H9 (cell line): ENCODE results near the gene GIPC3. TPM values are rescaled to one million over a fixed set of nuclear protein-coding genes. Genes with fewer than 3 reads are reported as not detected.

Experiments
- DNase-seq: peaks from one replicate; pipeline ENCODE4 v3.0.0-alpha.2; 2017
- H2AFZ ChIP-seq: one replicate; pipeline ENCODE4 v1.6.1; 2013; ENCODE audit warnings: mild to moderate bottlenecking, low read length, control low read depth, moderate library complexity
- H2AK5ac ChIP-seq: 2 replicates; pipeline ENCODE4 v1.6.1; 2013; ENCODE audit warnings: low read length, control low read depth, mixed read lengths; ENCODE audit not compliant: insufficient read length
- H2BK120ac ChIP-seq: one replicate; pipeline ENCODE4 v1.6.1; 2013; ENCODE audit warnings: low read depth, mild to moderate bottlenecking, low read length, control low read depth, inconsistent platforms; ENCODE audit not compliant: poor library complexity, severe bottlenecking
- H2BK12ac ChIP-seq: 2 replicates; pipeline ENCODE4 v1.6.1; 2013; ENCODE audit warnings: low read length, control low read depth, mixed read lengths, low read depth; ENCODE audit not compliant: insufficient read length
- H2BK15ac ChIP-seq: 2 replicates; pipeline ENCODE4 v1.6.1; 2013; ENCODE audit warnings: low read depth, low read length, control low read depth
- H2BK20ac ChIP-seq: one replicate; pipeline ENCODE4 v1.6.1; 2013; ENCODE audit warnings: low read depth, mild to moderate bottlenecking, low read length, control low read depth, inconsistent platforms; ENCODE audit not compliant: poor library complexity, severe bottlenecking
- H2BK5ac ChIP-seq: 2 replicates; pipeline ENCODE4 v1.6.1; 2013; ENCODE audit warnings: low read length, control low read depth, mixed read lengths; ENCODE audit not compliant: insufficient read length
- H3K14ac ChIP-seq: 2 replicates; pipeline ENCODE4 v1.6.1; 2013; ENCODE audit warnings: low read length, control low read depth; ENCODE audit not compliant: insufficient read depth
- H3K18ac ChIP-seq: 2 replicates; pipeline ENCODE4 v1.6.1; 2013; ENCODE audit warnings: low read depth, mild to moderate bottlenecking, mixed read lengths, low read length, control low read depth; ENCODE audit not compliant: insufficient read length
- H3K23ac ChIP-seq: 2 replicates; pipeline ENCODE4 v1.6.1; 2013; ENCODE audit warnings: low read length, control low read depth, mixed read lengths, low read depth; ENCODE audit not compliant: insufficient read length
- H3K23me2 ChIP-seq: 2 replicates; pipeline ENCODE4 v1.6.1; 2013; ENCODE audit warnings: low read depth, mild to moderate bottlenecking, mixed read lengths, low read length, control low read depth; ENCODE audit not compliant: insufficient read length, poor library complexity, severe bottlenecking
- H3K27ac ChIP-seq: 2 replicates; pipeline ENCODE4 v1.5.1; 2013; ENCODE audit warnings: low read length, control low read depth, mixed read lengths, low read depth; ENCODE audit not compliant: insufficient read length
- H3K27me3 ChIP-seq: 2 replicates; pipeline ENCODE4 v1.6.1; 2013; ENCODE audit warnings: low read length, control low read depth, inconsistent platforms; ENCODE audit not compliant: insufficient read depth
- H3K4ac ChIP-seq: 2 replicates; pipeline ENCODE4 v1.6.1; 2013; ENCODE audit warnings: low read depth, mild to moderate bottlenecking, control low read depth, inconsistent platforms, low read length, moderate library complexity
- H3K4me1 ChIP-seq: 2 replicates; pipeline ENCODE4 v1.6.1; 2013; ENCODE audit warnings: low read length, control low read depth, inconsistent platforms; ENCODE audit not compliant: insufficient read depth
- H3K4me2 ChIP-seq: 2 replicates; pipeline ENCODE4 v1.6.1; 2013; ENCODE audit warnings: low read length, control low read depth, mixed read lengths; ENCODE audit not compliant: insufficient read length, insufficient read depth
- H3K56ac ChIP-seq: 2 replicates; pipeline ENCODE4 v1.6.1; 2013; ENCODE audit warnings: low read depth, mild to moderate bottlenecking, mixed read lengths, low read length, control low read depth; ENCODE audit not compliant: insufficient read length
- H3K79me1 ChIP-seq: 2 replicates; pipeline ENCODE4 v1.6.1; 2013; ENCODE audit warnings: low read depth, mild to moderate bottlenecking, moderate library complexity, low read length, control low read depth, inconsistent platforms; ENCODE audit not compliant: insufficient read depth, poor library complexity, severe bottlenecking
- H3K79me2 ChIP-seq: 2 replicates; pipeline ENCODE4 v1.6.1; 2013; ENCODE audit warnings: low read length, control low read depth, inconsistent platforms; ENCODE audit not compliant: insufficient read depth
- H3K9ac ChIP-seq: 2 replicates; pipeline ENCODE4 v1.6.1; 2013; ENCODE audit warnings: low read length, control low read depth, mixed read lengths; ENCODE audit not compliant: insufficient read length; ENCODE audit errors: extremely low read depth
- H3K9me3 ChIP-seq: one replicate; pipeline ENCODE4 v1.6.1; 2013; ENCODE audit warnings: low read depth, low read length, inconsistent platforms; ENCODE audit not compliant: control insufficient read depth
- H3T11ph ChIP-seq: one replicate; pipeline ENCODE4 v1.6.1; 2013; ENCODE audit warnings: mild to moderate bottlenecking, low read length, control low read depth, inconsistent platforms
- H4K20me1 ChIP-seq: one replicate; pipeline ENCODE4 v1.6.1; 2013; ENCODE audit not compliant: control insufficient read depth, insufficient read length, insufficient read depth
- H4K5ac ChIP-seq: 2 replicates; pipeline ENCODE4 v1.6.1; 2013; ENCODE audit warnings: low read depth, mild to moderate bottlenecking, mixed read lengths, low read length, control low read depth; ENCODE audit not compliant: insufficient read length
- H4K8ac ChIP-seq: replicated peaks from 2 replicates; pipeline ENCODE4 v1.6.1; 2013; ENCODE audit warnings: low read length, control low read depth, mixed read lengths, low read depth; ENCODE audit not compliant: insufficient read length
- H4K91ac ChIP-seq: 2 replicates; pipeline ENCODE4 v1.6.1; 2013; ENCODE audit warnings: low read depth, mild to moderate bottlenecking, moderate library complexity, mixed read lengths, low read length, control low read depth; ENCODE audit not compliant: insufficient read length
- H3K27ac Mint-ChIP-seq, 3 experiments: 2 replicates in 2 of 3; 3 replicates in 1 of 3; pipeline ENCODE4 v1.8.0; 2020 to 2021; ENCODE audit warnings: mixed read lengths in 3 of 3, mild to moderate bottlenecking in 1 of 3, moderate library complexity in 1 of 3
- H3K27me3 Mint-ChIP-seq: 2 replicates; pipeline ENCODE4 v1.8.0; 2021; ENCODE audit warnings: low read depth, mild to moderate bottlenecking, moderate library complexity, mixed read lengths
- H3K36me3 Mint-ChIP-seq, 3 experiments: 2 replicates in 2 of 3; 3 replicates in 1 of 3; pipeline ENCODE4 v1.8.0; 2020 to 2021; ENCODE audit warnings: low read depth in 3 of 3, mixed read lengths in 3 of 3; ENCODE audit not compliant: insufficient read depth in 1 of 3
- H3K4me1 Mint-ChIP-seq, 2 experiments: 2 replicates each; pipeline ENCODE4 v1.8.0; 2020; ENCODE audit warnings: mixed read lengths in 2 of 2
- H3K4me3 Mint-ChIP-seq, 2 experiments: 2 replicates in 1 of 2; 3 replicates in 1 of 2; pipeline ENCODE4 v1.8.0; 2020 to 2021; ENCODE audit warnings: mild to moderate bottlenecking in 2 of 2, mixed read lengths in 2 of 2, moderate library complexity in 1 of 2
- H3K9me3 Mint-ChIP-seq, 2 experiments: 2 replicates in 1 of 2; 3 replicates in 1 of 2; pipeline ENCODE4 v1.8.0; 2020; ENCODE audit warnings: mild to moderate bottlenecking in 2 of 2, mixed read lengths in 2 of 2, moderate library complexity in 1 of 2
- CTCF ChIP-seq: fragments of 200-600 bp; sonication (generic); conservative IDR thresholded peaks from 3 replicates; pipeline ENCODE4 v1.8.0; 2021; ENCODE audit warnings: antibody characterized with exemption, mild to moderate bottlenecking
- WGBS: extraction: QIAGEN DNeasy Blood & Tissue Kit; methylation state at CpG from one replicate; pipeline ENCODE4 v1.1.7; 2013; ENCODE audit warnings: missing lambda C conversion rate, low lambda C conversion rate, mixed read lengths; ENCODE audit not compliant: insufficient read length; ENCODE audit errors: extremely low coverage; 5-methylcytosine and 5-hydroxymethylcytosine counted together
- total RNA-seq: library from RNA; stranded (reverse); gene quantifications from 2 replicates; pipeline ENCODE4 v1.2.1, GENCODE V29; 2021

The GIPC3 gene
- total RNA-seq, 1 experiment from 2014 or later: 1.6 TPM

GRCh38 chr19:3593156-3593555 is 7.9 kb downstream of the GIPC3 start:
- Histone ChIP-seq H3K4me2 (no peak overlapping the region), H3K18ac (no peak overlapping the region), H3K4me1 (no peaks in the 10 kb centered on the region), H2AK5ac (no peak overlapping the region), H3K79me2 (no peaks in the 10 kb centered on the region), H3K14ac (no peak overlapping the region), H4K5ac (no peak overlapping the region), H3K27ac (no peak overlapping the region), H3K79me1 (no peaks in the 10 kb centered on the region), H3K56ac (no peak overlapping the region), H2BK15ac (no peak overlapping the region), H2BK20ac (no peak overlapping the region), H3T11ph (no peak overlapping the region), H2BK120ac (no peak overlapping the region), H4K8ac (no peak overlapping the region), H3K4ac (no peak overlapping the region), H3K9me3 (no peaks in the 10 kb centered on the region), H3K9ac (no peak overlapping the region), H2AFZ (no peak overlapping the region), H3K27me3 (peaks cover 4% of the 10 kb centered on the region; the same call in 1 of the 2 replicates), H4K91ac (no peak overlapping the region), H2BK5ac (no peak overlapping the region), H3K23me2 (no peaks in the 10 kb centered on the region), H3K23ac (no peak overlapping the region), H2BK12ac (no peak overlapping the region), H4K20me1 (no peaks in the 10 kb centered on the region)
- H3K4me3 Mint-ChIP-seq: no peak overlapping the region
- H3K27me3 Mint-ChIP-seq: peaks cover 52% of the 10 kb centered on the region
- no peak overlapping the region for H3K27ac Mint-ChIP-seq
- peak; percentile 62 for TF ChIP-seq CTCF
- peaks cover 13 to 17% of the 10 kb centered on the region in 2 experiments for H3K9me3 Mint-ChIP-seq
- peak; percentile 73 for DNase-seq
- no peaks in the 10 kb centered on the region for H3K4me1 Mint-ChIP-seq
- no peaks in the 10 kb centered on the region; a peak in 1 of 7 replicates for H3K36me3 Mint-ChIP-seq
- no CpG with 5 or more reads among the region's 11 CpGs for WGBS
